HepG2 (cell line): ENCODE results near the gene TOP3B. TPM values are rescaled to one million over a fixed set of nuclear protein-coding genes. Genes with fewer than 3 reads are reported as not detected.
A peak's percentile ranks its signal among the peaks of the same experiment; 100 is the strongest.

Source experiments
- EEA1 ChIP-seq: sonication (generic); formaldehyde crosslinking; IDR thresholded peaks from 2 replicates; pipeline ENCODE4 v1.5.1; 2020; ENCODE audit warnings: mild to moderate bottlenecking, missing genetic modification reagents, borderline replicate concordance
- HNF1B ChIP-seq: sonication (generic); formaldehyde crosslinking; IDR thresholded peaks from 2 replicates; pipeline ENCODE4 v1.5.1; 2020; ENCODE audit warnings: mild to moderate bottlenecking, moderate library complexity, missing genetic modification reagents
- NFYC ChIP-seq: IDR thresholded peaks from 2 replicates; pipeline ENCODE4 v1.6.1; 2016; ENCODE audit warnings: missing genetic modification reagents, missing compliant biosample characterization
- PHF8 ChIP-seq: sonication (generic); formaldehyde crosslinking; IDR thresholded peaks from 2 replicates; pipeline ENCODE4 v1.5.0; 2020; ENCODE audit warnings: missing genetic modification reagents
- RFX3 ChIP-seq: IDR thresholded peaks from 2 replicates; pipeline ENCODE4 v1.6.1; 2016; ENCODE audit warnings: missing biosample characterization, missing genetic modification reagents
- SIN3A ChIP-seq: IDR thresholded peaks from 2 replicates; pipeline ENCODE4 v1.6.1; 2011; ENCODE audit warnings: low read depth, mild to moderate bottlenecking, control low read depth, low read length, borderline replicate concordance
- SMAD3 ChIP-seq: sonication (generic); formaldehyde crosslinking; IDR thresholded peaks from 2 replicates; pipeline ENCODE4 v1.4.0; 2020; ENCODE audit warnings: missing genetic modification reagents
- TBX3 ChIP-seq: fragments of 450-650 bp; IDR thresholded peaks from 2 replicates; pipeline ENCODE4 v1.6.1; 2017; ENCODE audit warnings: antibody characterized with exemption, mild to moderate bottlenecking, inconsistent platforms, borderline replicate concordance
- YY1 ChIP-seq: IDR thresholded peaks from 2 replicates; pipeline ENCODE4 v1.6.1; 2011; ENCODE audit warnings: low read length, low read depth, moderate library complexity, mild to moderate bottlenecking; ENCODE audit not compliant: insufficient read depth, insufficient replicate concordance
- ZBTB44 ChIP-seq: sonication (generic); formaldehyde crosslinking; IDR thresholded peaks from 2 replicates; pipeline ENCODE4 v1.4.0; 2020; ENCODE audit warnings: missing genetic modification reagents
- ZFAT ChIP-seq: sonication (generic); formaldehyde crosslinking; conservative IDR thresholded peaks from 2 replicates; pipeline ENCODE4 v1.8.1; 2023; ENCODE audit warnings: missing genetic modification reagents, inconsistent platforms
- ZFP37 ChIP-seq: sonication (generic); formaldehyde crosslinking; IDR thresholded peaks from 2 replicates; pipeline ENCODE4 v1.4.0; 2020; ENCODE audit warnings: missing genetic modification reagents, borderline replicate concordance
- ZFX ChIP-seq: sonication (generic); formaldehyde crosslinking; IDR thresholded peaks from 2 replicates; pipeline ENCODE4 v1.4.0; 2020; ENCODE audit warnings: mild to moderate bottlenecking, low read depth, missing genetic modification reagents, moderate library complexity
- ZNF101 ChIP-seq: sonication (generic); formaldehyde crosslinking; IDR thresholded peaks from 2 replicates; pipeline ENCODE4 v1.4.0; 2020; ENCODE audit warnings: mild to moderate bottlenecking, low read depth, missing genetic modification reagents, borderline replicate concordance
- ZNF234 ChIP-seq: sonication (generic); formaldehyde crosslinking; conservative IDR thresholded peaks from 2 replicates; pipeline ENCODE4 v1.5.1; 2020; ENCODE audit warnings: mild to moderate bottlenecking, missing genetic modification reagents
- ZNF337 ChIP-seq: sonication (generic); formaldehyde crosslinking; IDR thresholded peaks from 2 replicates; pipeline ENCODE4 v1.5.1; 2020; ENCODE audit warnings: missing genetic modification reagents, low read depth, mild to moderate bottlenecking, borderline replicate concordance
- ZNF468 ChIP-seq: sonication (generic); formaldehyde crosslinking; IDR thresholded peaks from 2 replicates; pipeline ENCODE4 v1.8.0; 2022; ENCODE audit warnings: mild to moderate bottlenecking, moderate library complexity, missing genetic modification reagents
- ZNF496 ChIP-seq: sonication (generic); formaldehyde crosslinking; IDR thresholded peaks from 2 replicates; pipeline ENCODE4 v1.8.1; 2023; ENCODE audit warnings: mild to moderate bottlenecking, moderate library complexity, missing genetic modification reagents; ENCODE audit not compliant: insufficient replicate concordance
- ZNF501 ChIP-seq: sonication (generic); formaldehyde crosslinking; IDR thresholded peaks from 2 replicates; pipeline ENCODE4 v1.5.1; 2020; ENCODE audit warnings: mild to moderate bottlenecking, moderate library complexity, missing genetic modification reagents
- ZNF776 ChIP-seq: sonication (generic); formaldehyde crosslinking; IDR thresholded peaks from 2 replicates; pipeline ENCODE4 v1.4.0; 2020; ENCODE audit warnings: mild to moderate bottlenecking, missing genetic modification reagents
- ZNF780A ChIP-seq: sonication (generic); formaldehyde crosslinking; IDR thresholded peaks from 2 replicates; pipeline ENCODE4 v1.8.0; 2022; ENCODE audit warnings: mild to moderate bottlenecking, missing genetic modification reagents, moderate library complexity
- ZSCAN29 ChIP-seq: sonication (generic); formaldehyde crosslinking; conservative IDR thresholded peaks from 2 replicates; pipeline ENCODE4 v1.4.0; 2020; ENCODE audit warnings: mild to moderate bottlenecking, missing genetic modification reagents
- polyA plus RNA-seq, 8 experiments: library from polyadenylated mRNA; depleted of rRNA in 3 of 8; stranded (reverse) in 7 of 8; unstranded in 1 of 8; fragments of >200 nt; fragmentation: Illumina TruSeq in 4 of 8; extraction: Trizol in 4 of 8; gene quantifications; 2 replicates each; pipeline versions ENCODE4 v1.2.1 to v1.2.3, GENCODE V29; 2011 to 2016; ENCODE audit warnings: low read depth in 4 of 8, missing spikeins in 1 of 8, mixed read lengths in 1 of 8; ENCODE audit not compliant: insufficient read depth in 1 of 8
- total RNA-seq, 5 experiments: library from RNA; depleted of rRNA; stranded (reverse); fragments of >200 nt; fragmentation: Illumina TruSeq; extraction: Trizol; gene quantifications; 2 replicates each; pipeline ENCODE4 v1.2.3, GENCODE V29; 2016; ENCODE audit warnings: low read depth in 1 of 5
- TF ChIP-seq, protein P1 (sequence below): sonication (generic); formaldehyde crosslinking; IDR thresholded peaks from 2 replicates; pipeline ENCODE4 v1.9.0; 2021; ENCODE audit warnings: missing genetic modification reagents, borderline replicate concordance

Gene TOP3B
- total and polyA plus RNA-seq, 2 of the 13 experiments (the other 11 are each of a cell fraction or from before 2014, with no cell fraction given) = 28.5 to 29.7 TPM

GRCh38 chr22:21982338-21982965 lies at the start of gene TOP3B (continued):
- peak; percentile 84; the same call in 1 of the 2 replicates for TF ChIP-seq ZBTB44 (CRISPR knock-in tag)
- TF ChIP-seq NFYC (CRISPR knock-in tag) = no peak
- 0 out of 2 replicates have a peak, but pooled peaks have one; percentile 61 for TF ChIP-seq ZSCAN29 (CRISPR knock-in tag)
- 0 out of 2 replicates have a peak, but pooled peaks have one; percentile 53 for TF ChIP-seq EEA1 (CRISPR knock-in tag)
- no peak for TF ChIP-seq TBX3
- peak; percentile 92 for TF ChIP-seq SMAD3 (CRISPR knock-in tag)
- TF ChIP-seq, protein P1, sequence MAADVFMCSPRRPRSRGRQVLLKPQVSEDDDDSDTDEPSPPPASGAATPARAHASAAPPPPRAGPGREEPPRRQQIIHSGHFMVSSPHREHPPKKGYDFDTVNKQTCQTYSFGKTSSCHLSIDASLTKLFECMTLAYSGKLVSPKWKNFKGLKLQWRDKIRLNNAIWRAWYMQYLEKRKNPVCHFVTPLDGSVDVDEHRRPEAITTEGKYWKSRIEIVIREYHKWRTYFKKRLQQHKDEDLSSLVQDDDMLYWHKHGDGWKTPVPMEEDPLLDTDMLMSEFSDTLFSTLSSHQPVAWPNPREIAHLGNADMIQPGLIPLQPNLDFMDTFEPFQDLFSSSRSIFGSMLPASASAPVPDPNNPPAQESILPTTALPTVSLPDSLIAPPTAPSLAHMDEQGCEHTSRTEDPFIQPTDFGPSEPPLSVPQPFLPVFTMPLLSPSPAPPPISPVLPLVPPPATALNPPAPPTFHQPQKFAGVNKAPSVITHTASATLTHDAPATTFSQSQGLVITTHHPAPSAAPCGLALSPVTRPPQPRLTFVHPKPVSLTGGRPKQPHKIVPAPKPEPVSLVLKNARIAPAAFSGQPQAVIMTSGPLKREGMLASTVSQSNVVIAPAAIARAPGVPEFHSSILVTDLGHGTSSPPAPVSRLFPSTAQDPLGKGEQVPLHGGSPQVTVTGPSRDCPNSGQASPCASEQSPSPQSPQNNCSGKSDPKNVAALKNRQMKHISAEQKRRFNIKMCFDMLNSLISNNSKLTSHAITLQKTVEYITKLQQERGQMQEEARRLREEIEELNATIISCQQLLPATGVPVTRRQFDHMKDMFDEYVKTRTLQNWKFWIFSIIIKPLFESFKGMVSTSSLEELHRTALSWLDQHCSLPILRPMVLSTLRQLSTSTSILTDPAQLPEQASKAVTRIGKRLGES (CRISPR knock-in tag) = no peak
- TF ChIP-seq ZFAT (CRISPR knock-in tag) = no peak
- no peak for TF ChIP-seq RFX3 (CRISPR knock-in tag)
- no peak for TF ChIP-seq ZNF468 (CRISPR knock-in tag)
- TF ChIP-seq ZNF776 (CRISPR knock-in tag) = no peak
- TF ChIP-seq ZFX (CRISPR knock-in tag) = peak; percentile 51
- peak; percentile 84 for TF ChIP-seq ZNF501 (CRISPR knock-in tag)
- TF ChIP-seq PHF8 (CRISPR knock-in tag) = peak; percentile 96
- TF ChIP-seq ZNF496 = no peak
- TF ChIP-seq ZNF234 (CRISPR knock-in tag) = no peak
- TF ChIP-seq ZNF780A (CRISPR knock-in tag) = no peak
- TF ChIP-seq YY1 = peak; percentile 85
- TF ChIP-seq SIN3A = peak; percentile 61; the same call in 1 of the 2 replicates
- TF ChIP-seq ZNF101 (CRISPR knock-in tag) = no peak
- peak; percentile 85 for TF ChIP-seq HNF1B
- TF ChIP-seq ZFP37 = no peak
- peak; percentile 62; the same call in 1 of the 2 replicates for TF ChIP-seq ZNF337
